ENCODE results near the gene RNU1-3.
"Not testable (repeated sequence)": the region's sequence is repeated elsewhere in the genome, so short reads cannot be mapped to it uniquely, and the experiment has no call there.

Gene RNU1-3

GRCh38 chr1:16639091-16640031 lies 27.4 kb downstream of the RNU1-3 start:
- DNase-seq: peak; percentile 1
- not testable (repeated sequence) for ATAC-seq

GRCh38 chr1:16637941-16638778 lies 28.6 kb downstream of the RNU1-3 start:
- ATAC-seq (peak; percentile 2), DNase-seq (peak; percentile 2)

GRCh38 chr1:16636551-16637195 lies 30.1 kb downstream of the RNU1-3 start:
- ATAC-seq, DNase-seq: not testable (repeated sequence)

GRCh38 chr1:16635959-16636358 lies 30.8 kb downstream of the RNU1-3 start:
- ATAC-seq: not testable (repeated sequence)

GRCh38 chr1:16633540-16634282 lies 33.0 kb downstream of the RNU1-3 start:
- DNase-seq, ATAC-seq: not testable (repeated sequence)

More at GRCh38 chr1:16635959-16636358, 30.8 kb downstream of the RNU1-3 start:
- not testable (repeated sequence) for DNase-seq

GRCh38 chr1:16632044-16632850 lies 34.5 kb downstream of the RNU1-3 start:
- DNase-seq, ATAC-seq: not testable (repeated sequence)

- ATAC-seq (no peak), DNase-seq (peak; percentile 2)
These were observed 35.3 kb downstream of the RNU1-3 start for GRCh38 chr1:16631248-16632043.

GRCh38 chr1:16630661-16631247 lies 36.0 kb downstream of the RNU1-3 start:
- no peak for ATAC-seq

GRCh38 chr1:16629916-16630530 lies 36.7 kb downstream of the RNU1-3 start:
- DNase-seq, ATAC-seq: not testable (repeated sequence)

More at GRCh38 chr1:16630661-16631247, 36.0 kb downstream of the RNU1-3 start:
- DNase-seq: peak; percentile 2

GRCh38 chr1:16628361-16629111 lies 38.2 kb downstream of the RNU1-3 start:
- DNase-seq (no peak), ATAC-seq (no peak)

GRCh38 chr1:16626409-16626983 lies 40.3 kb downstream of the RNU1-3 start:
- not testable (repeated sequence) for ATAC-seq, DNase-seq

GRCh38 chr1:16625497-16626408 lies 41.0 kb downstream of the RNU1-3 start:
- DNase-seq (no peak), ATAC-seq (no peak)

GRCh38 chr1:16623812-16624719 lies 42.7 kb downstream of the RNU1-3 start:
- not testable (repeated sequence) for ATAC-seq, DNase-seq

GRCh38 chr1:16623337-16623736 lies 43.4 kb downstream of the RNU1-3 start:
- ATAC-seq: not testable (repeated sequence)

GRCh38 chr1:16621681-16622315 lies 45.0 kb downstream of the RNU1-3 start:
- ATAC-seq, DNase-seq: not testable (repeated sequence)

More at GRCh38 chr1:16623337-16623736, 43.4 kb downstream of the RNU1-3 start:
- DNase-seq: not testable (repeated sequence)

Data from stimulated activated naive CD8-positive, alpha-beta T cell treated with anti-CD3 and anti-CD28 coated beads, Interleukin-15, Interleukin-2, amounts not matched to agents 100 U/mL and 50 U/mL, for 24 hours (primary cell).